HepG2 (cell line): ENCODE measurements around the gene PRIMA1. TPM values are rescaled to one million over a fixed set of nuclear protein-coding genes. Genes with fewer than 3 reads are reported as not detected.

Experiments
- CBFB ChIP-seq: sonication (generic); formaldehyde crosslinking; IDR thresholded peaks from 2 replicates; pipeline ENCODE4 v1.4.0; 2020; ENCODE audit warnings: missing genetic modification reagents
- FOSL2 ChIP-seq: sonication (generic); formaldehyde crosslinking; IDR thresholded peaks from 2 replicates; pipeline ENCODE4 v1.4.0; 2020; ENCODE audit warnings: missing genetic modification reagents
- HNF4A ChIP-seq: sonication (generic); formaldehyde crosslinking; IDR thresholded peaks from 2 replicates; pipeline ENCODE4 v1.4.0; 2020; ENCODE audit warnings: missing genetic modification reagents
- KAT2B ChIP-seq: fragments of 150-350 bp; IDR thresholded peaks from 2 replicates; pipeline ENCODE4 v1.6.1; 2014; ENCODE audit warnings: low read depth, low read length, borderline replicate concordance
- KDM3A ChIP-seq: IDR thresholded peaks from 2 replicates; pipeline ENCODE4 v1.6.1; 2018; ENCODE audit warnings: low read depth, missing compliant biosample characterization
- PHF8 ChIP-seq: sonication (generic); formaldehyde crosslinking; IDR thresholded peaks from 2 replicates; pipeline ENCODE4 v1.5.0; 2020; ENCODE audit warnings: missing genetic modification reagents
- SRY ChIP-seq: sonication (generic); formaldehyde crosslinking; IDR thresholded peaks from 2 replicates; pipeline ENCODE4 v1.8.0; 2022; ENCODE audit warnings: mild to moderate bottlenecking, missing genetic modification reagents
- TAF15 ChIP-seq: fragments of 200-400 bp; formaldehyde crosslinking; IDR thresholded peaks from one replicate; pipeline ENCODE4 v1.6.1; 2018; ENCODE audit warnings: mild to moderate bottlenecking, low read depth, low read length; ENCODE audit not compliant: poor library complexity, severe bottlenecking
- TCF7 ChIP-seq: sonication (generic); IDR thresholded peaks from 2 replicates; pipeline ENCODE4 v1.6.1; 2016; ENCODE audit warnings: antibody characterized with exemption, low read depth
- TCF7L2 ChIP-seq: IDR thresholded peaks from 2 replicates; pipeline ENCODE4 v1.6.1; 2011; ENCODE audit warnings: mild to moderate bottlenecking, low read depth, low read length, moderate library complexity
- THAP7 ChIP-seq: sonication (generic); formaldehyde crosslinking; IDR thresholded peaks from 2 replicates; pipeline ENCODE4 v1.8.1; 2023; ENCODE audit warnings: mild to moderate bottlenecking, missing genetic modification reagents
- TOE1 ChIP-seq: sonication (generic); formaldehyde crosslinking; IDR thresholded peaks from 2 replicates; pipeline ENCODE4 v1.4.0; 2020; ENCODE audit warnings: mild to moderate bottlenecking, missing genetic modification reagents
- ZBTB3 ChIP-seq: sonication (generic); formaldehyde crosslinking; IDR thresholded peaks from 2 replicates; pipeline ENCODE4 v1.4.0; 2020; ENCODE audit warnings: low read depth, mild to moderate bottlenecking, moderate library complexity, missing genetic modification reagents, borderline replicate concordance
- ZFP62 ChIP-seq: sonication (generic); formaldehyde crosslinking; IDR thresholded peaks from 2 replicates; pipeline ENCODE4 v1.4.0; 2020; ENCODE audit warnings: missing genetic modification reagents
- ZNF275 ChIP-seq: sonication (generic); formaldehyde crosslinking; IDR thresholded peaks from 2 replicates; pipeline ENCODE4 v1.8.0; 2022; ENCODE audit warnings: missing genetic modification reagents, mild to moderate bottlenecking, inconsistent platforms, borderline replicate concordance
- ZNF282 ChIP-seq: fragments of 450-650 bp; IDR thresholded peaks from 2 replicates; pipeline ENCODE4 v1.6.1; 2018; ENCODE audit not compliant: partially characterized antibody
- ZNF292 ChIP-seq: sonication (generic); formaldehyde crosslinking; IDR thresholded peaks from 2 replicates; pipeline ENCODE4 v1.8.1; 2022; ENCODE audit warnings: mild to moderate bottlenecking, low read depth, missing genetic modification reagents, borderline replicate concordance
- ZNF496 ChIP-seq: sonication (generic); formaldehyde crosslinking; IDR thresholded peaks from 2 replicates; pipeline ENCODE4 v1.8.1; 2023; ENCODE audit warnings: mild to moderate bottlenecking, moderate library complexity, missing genetic modification reagents; ENCODE audit not compliant: insufficient replicate concordance
- ZNF543 ChIP-seq: sonication (generic); formaldehyde crosslinking; IDR thresholded peaks from 2 replicates; pipeline ENCODE4 v1.4.0; 2020; ENCODE audit warnings: mild to moderate bottlenecking, missing genetic modification reagents
- ZNF547 ChIP-seq: sonication (generic); formaldehyde crosslinking; IDR thresholded peaks from 2 replicates; pipeline ENCODE4 v1.5.1; 2020; ENCODE audit warnings: mild to moderate bottlenecking, missing genetic modification reagents
- ZNF562 ChIP-seq: sonication (generic); formaldehyde crosslinking; IDR thresholded peaks from 2 replicates; pipeline ENCODE4 v1.8.0; 2022; ENCODE audit warnings: missing genetic modification reagents, borderline replicate concordance
- ZNF607 ChIP-seq: sonication (generic); formaldehyde crosslinking; IDR thresholded peaks from 2 replicates; pipeline ENCODE4 v1.5.1; 2020; ENCODE audit warnings: missing genetic modification reagents, mild to moderate bottlenecking, borderline replicate concordance
- ZNF616 ChIP-seq: sonication (generic); formaldehyde crosslinking; IDR thresholded peaks from 2 replicates; pipeline ENCODE4 v1.5.0; 2020; ENCODE audit warnings: low read depth, mild to moderate bottlenecking, missing genetic modification reagents
- ZNF746 ChIP-seq: sonication (generic); formaldehyde crosslinking; IDR thresholded peaks from 2 replicates; pipeline ENCODE4 v1.8.0; 2022; ENCODE audit warnings: mild to moderate bottlenecking, missing genetic modification reagents
- ZNF792 ChIP-seq: IDR thresholded peaks from 2 replicates; pipeline ENCODE4 v1.6.1; 2016
- ZSCAN21 ChIP-seq: sonication (generic); formaldehyde crosslinking; IDR thresholded peaks from 2 replicates; pipeline ENCODE4 v1.8.0; 2022; ENCODE audit warnings: mild to moderate bottlenecking, missing genetic modification reagents, moderate library complexity, borderline replicate concordance
- polyA plus RNA-seq, 8 experiments: library from polyadenylated mRNA; depleted of rRNA in 3 of 8; stranded (reverse) in 7 of 8; unstranded in 1 of 8; fragments of >200 nt; fragmentation: Illumina TruSeq in 4 of 8; extraction: Trizol in 4 of 8; gene quantifications; 2 replicates each; pipeline versions ENCODE4 v1.2.1 to v1.2.3, GENCODE V29; 2011 to 2016; ENCODE audit warnings: low read depth in 4 of 8, missing spikeins in 1 of 8, mixed read lengths in 1 of 8; ENCODE audit not compliant: insufficient read depth in 1 of 8
- total RNA-seq, 5 experiments: library from RNA; depleted of rRNA; stranded (reverse); fragments of >200 nt; fragmentation: Illumina TruSeq; extraction: Trizol; gene quantifications; 2 replicates each; pipeline ENCODE4 v1.2.3, GENCODE V29; 2016; ENCODE audit warnings: low read depth in 1 of 5
- TF ChIP-seq, protein P1 (sequence below): IDR thresholded peaks from 2 replicates; pipeline ENCODE4 v1.6.1; 2016; ENCODE audit warnings: missing compliant biosample characterization, missing genetic modification reagents, borderline replicate concordance
- TF ChIP-seq, protein P2 (sequence below): sonication (generic); formaldehyde crosslinking; IDR thresholded peaks from 2 replicates; pipeline ENCODE4 v1.4.0; 2020; ENCODE audit warnings: mild to moderate bottlenecking, missing genetic modification reagents
- TF ChIP-seq, protein P3 (sequence below): sonication (generic); formaldehyde crosslinking; IDR thresholded peaks from 2 replicates; pipeline ENCODE4 v1.8.1; 2023; ENCODE audit warnings: missing genetic modification reagents, mild to moderate bottlenecking, borderline replicate concordance

Gene PRIMA1
- total and polyA plus RNA-seq, 2 of the 13 experiments (the other 11 are each of a cell fraction or from before 2014, with no cell fraction given): 2.4 to 3.2 TPM

- TF ChIP-seq, protein P1, sequence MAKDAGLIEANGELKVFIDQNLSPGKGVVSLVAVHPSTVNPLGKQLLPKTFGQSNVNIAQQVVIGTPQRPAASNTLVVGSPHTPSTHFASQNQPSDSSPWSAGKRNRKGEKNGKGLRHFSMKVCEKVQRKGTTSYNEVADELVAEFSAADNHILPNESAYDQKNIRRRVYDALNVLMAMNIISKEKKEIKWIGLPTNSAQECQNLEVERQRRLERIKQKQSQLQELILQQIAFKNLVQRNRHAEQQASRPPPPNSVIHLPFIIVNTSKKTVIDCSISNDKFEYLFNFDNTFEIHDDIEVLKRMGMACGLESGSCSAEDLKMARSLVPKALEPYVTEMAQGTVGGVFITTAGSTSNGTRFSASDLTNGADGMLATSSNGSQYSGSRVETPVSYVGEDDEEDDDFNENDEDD: no peak
- TF ChIP-seq TAF15: no peak
- peak; percentile 47; the same call in 1 of the 2 replicates for TF ChIP-seq ZNF792 (CRISPR knock-in tag)
- 0 out of 2 replicates have a peak, but pooled peaks have one; percentile 33 for TF ChIP-seq FOSL2 (CRISPR knock-in tag)
- no peak for TF ChIP-seq ZSCAN21 (CRISPR knock-in tag)
- no peak for TF ChIP-seq CBFB (CRISPR knock-in tag)
- TF ChIP-seq KAT2B: no peak
- no peak for TF ChIP-seq TOE1 (CRISPR knock-in tag)
- TF ChIP-seq ZNF562 (CRISPR knock-in tag): no peak
- 0 out of 2 replicates have a peak, but pooled peaks have one; percentile 47 for TF ChIP-seq ZNF543 (CRISPR knock-in tag)
- TF ChIP-seq, protein P2, sequence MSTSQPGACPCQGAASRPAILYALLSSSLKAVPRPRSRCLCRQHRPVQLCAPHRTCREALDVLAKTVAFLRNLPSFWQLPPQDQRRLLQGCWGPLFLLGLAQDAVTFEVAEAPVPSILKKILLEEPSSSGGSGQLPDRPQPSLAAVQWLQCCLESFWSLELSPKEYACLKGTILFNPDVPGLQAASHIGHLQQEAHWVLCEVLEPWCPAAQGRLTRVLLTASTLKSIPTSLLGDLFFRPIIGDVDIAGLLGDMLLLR (CRISPR knock-in tag): no peak
- TF ChIP-seq ZNF746 (CRISPR knock-in tag): no peak
- peak; percentile 46; the same call in 1 of the 2 replicates for TF ChIP-seq HNF4A (CRISPR knock-in tag)
- no peak for TF ChIP-seq ZNF282
- no peak for TF ChIP-seq ZFP62 (CRISPR knock-in tag)
- TF ChIP-seq ZNF496: no peak
- no peak for TF ChIP-seq ZNF292 (CRISPR knock-in tag)
- no peak for TF ChIP-seq ZNF616 (CRISPR knock-in tag)
- TF ChIP-seq ZNF275 (CRISPR knock-in tag): no peak
- TF ChIP-seq SRY (CRISPR knock-in tag): no peak
- TF ChIP-seq TCF7L2: no peak
- TF ChIP-seq, protein P3, sequence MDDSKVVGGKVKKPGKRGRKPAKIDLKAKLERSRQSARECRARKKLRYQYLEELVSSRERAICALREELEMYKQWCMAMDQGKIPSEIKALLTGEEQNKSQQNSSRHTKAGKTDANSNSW (CRISPR knock-in tag): no peak
- no peak for TF ChIP-seq ZNF547 (CRISPR knock-in tag)
- TF ChIP-seq ZNF607 (CRISPR knock-in tag): no peak
- peak; percentile 26; the same call in 1 of the 2 replicates for TF ChIP-seq TCF7
- TF ChIP-seq ZBTB3 (CRISPR knock-in tag): 0 out of 2 replicates have a peak, but pooled peaks have one; percentile 25
- 0 out of 2 replicates have a peak, but pooled peaks have one; percentile 14 for TF ChIP-seq PHF8 (CRISPR knock-in tag)
- TF ChIP-seq THAP7 (CRISPR knock-in tag): 0 out of 2 replicates have a peak, but pooled peaks have one; percentile 7
- TF ChIP-seq KDM3A (CRISPR knock-in tag): no peak
Observed at GRCh38 chr14:93799617-93799988, 11.3 kb upstream of the PRIMA1 start (continued).
